Upper lobe of right lung (tissue), 1 donor: ENCODE results near the gene ACO2. TPM values are rescaled to one million over a fixed set of nuclear protein-coding genes. Genes with fewer than 3 reads are reported as not detected.

Source experiments
- ATAC-seq: fragments of 200-7000 bp; cut with Tn5 transposase; one replicate; pipeline ENCODE4 v1.9.1; 2020; ENCODE audit warnings: mild to moderate bottlenecking, moderate library complexity
- DNase-seq: peaks from one replicate; pipeline ENCODE4 v3.0.0-alpha.2; 2020
- H3K27ac ChIP-seq: fragments of 200-600 bp; one replicate; pipeline ENCODE4 v1.8.0; 2022
- H3K27me3 ChIP-seq: fragments of 200-600 bp; one replicate; pipeline ENCODE4 v1.8.0; 2022; ENCODE audit warnings: mild to moderate bottlenecking
- H3K36me3 ChIP-seq: fragments of 200-600 bp; one replicate; pipeline ENCODE4 v1.8.0; 2022
- H3K4me1 ChIP-seq: fragments of 200-600 bp; one replicate; pipeline ENCODE4 v1.8.0; 2022
- H3K4me3 ChIP-seq: fragments of 200-600 bp; one replicate; pipeline ENCODE4 v1.8.0; 2022; ENCODE audit warnings: mild to moderate bottlenecking
- H3K9me3 ChIP-seq: fragments of 200-600 bp; one replicate; pipeline ENCODE4 v1.8.0; 2022
- intact Hi-C: fragments of 100-400 bp; cut with DNase I; formaldehyde crosslinking; loops from one replicate; pipeline ENCODE4 v1.11.0; 2022
- total RNA-seq: library from RNA; stranded (reverse); fragmentation: NEBNext Ultra II Directional; extraction: Animal tissue kit (Norgen Biotek cat#: 25700); gene quantifications from one replicate; pipeline ENCODE4 v1.2.1, GENCODE V29; 2021
- TF ChIP-seq, protein P1 (sequence below): fragments of 200-600 bp; IDR thresholded peaks from one replicate; pipeline ENCODE4 v1.8.0; 2022; ENCODE audit warnings: antibody characterized with exemption
- donor health status: DM: no; HTN: yes; CAD: no; lungs with severe emphysema.

The ACO2 gene
- total RNA-seq, 1 donor from 2014 or later, result 84.1 TPM

DNA sequence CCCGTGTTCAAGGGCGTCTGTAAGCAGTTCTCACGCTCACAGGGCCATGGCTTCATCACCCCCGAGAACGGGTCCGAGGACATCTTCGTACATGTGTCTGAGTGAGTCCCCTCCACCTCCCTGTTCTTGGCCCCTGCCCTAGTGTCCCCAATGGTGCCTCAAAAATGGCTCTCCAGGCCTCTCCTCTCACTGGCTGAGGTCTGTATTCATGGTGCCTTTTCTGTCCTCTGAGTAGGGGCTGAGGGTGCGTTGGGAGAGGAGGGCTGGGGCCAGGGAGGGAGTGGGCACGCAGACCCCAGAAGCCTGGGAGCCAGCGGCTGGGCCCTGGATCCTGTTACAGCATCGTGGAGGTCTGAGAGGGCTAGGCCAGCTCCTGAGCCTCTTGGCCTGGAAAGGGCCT lies 104.8 kb downstream of the ACO2 start:
- Histone ChIP-seq H3K4me1 (no peaks in the 10 kb centered on the region), H3K27me3 (no peaks in the 10 kb centered on the region), H3K4me3 (no peak overlapping the region), H3K36me3 (peaks cover 23% of the 10 kb centered on the region), H3K9me3 (no peaks in the 10 kb centered on the region), H3K27ac (no peak overlapping the region)
- no peak for DNase-seq
- TF ChIP-seq, protein P1, sequence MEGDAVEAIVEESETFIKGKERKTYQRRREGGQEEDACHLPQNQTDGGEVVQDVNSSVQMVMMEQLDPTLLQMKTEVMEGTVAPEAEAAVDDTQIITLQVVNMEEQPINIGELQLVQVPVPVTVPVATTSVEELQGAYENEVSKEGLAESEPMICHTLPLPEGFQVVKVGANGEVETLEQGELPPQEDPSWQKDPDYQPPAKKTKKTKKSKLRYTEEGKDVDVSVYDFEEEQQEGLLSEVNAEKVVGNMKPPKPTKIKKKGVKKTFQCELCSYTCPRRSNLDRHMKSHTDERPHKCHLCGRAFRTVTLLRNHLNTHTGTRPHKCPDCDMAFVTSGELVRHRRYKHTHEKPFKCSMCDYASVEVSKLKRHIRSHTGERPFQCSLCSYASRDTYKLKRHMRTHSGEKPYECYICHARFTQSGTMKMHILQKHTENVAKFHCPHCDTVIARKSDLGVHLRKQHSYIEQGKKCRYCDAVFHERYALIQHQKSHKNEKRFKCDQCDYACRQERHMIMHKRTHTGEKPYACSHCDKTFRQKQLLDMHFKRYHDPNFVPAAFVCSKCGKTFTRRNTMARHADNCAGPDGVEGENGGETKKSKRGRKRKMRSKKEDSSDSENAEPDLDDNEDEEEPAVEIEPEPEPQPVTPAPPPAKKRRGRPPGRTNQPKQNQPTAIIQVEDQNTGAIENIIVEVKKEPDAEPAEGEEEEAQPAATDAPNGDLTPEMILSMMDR, result no peak
- intact Hi-C loops, result no loop called here
- ATAC-seq, result no peak

DNA sequence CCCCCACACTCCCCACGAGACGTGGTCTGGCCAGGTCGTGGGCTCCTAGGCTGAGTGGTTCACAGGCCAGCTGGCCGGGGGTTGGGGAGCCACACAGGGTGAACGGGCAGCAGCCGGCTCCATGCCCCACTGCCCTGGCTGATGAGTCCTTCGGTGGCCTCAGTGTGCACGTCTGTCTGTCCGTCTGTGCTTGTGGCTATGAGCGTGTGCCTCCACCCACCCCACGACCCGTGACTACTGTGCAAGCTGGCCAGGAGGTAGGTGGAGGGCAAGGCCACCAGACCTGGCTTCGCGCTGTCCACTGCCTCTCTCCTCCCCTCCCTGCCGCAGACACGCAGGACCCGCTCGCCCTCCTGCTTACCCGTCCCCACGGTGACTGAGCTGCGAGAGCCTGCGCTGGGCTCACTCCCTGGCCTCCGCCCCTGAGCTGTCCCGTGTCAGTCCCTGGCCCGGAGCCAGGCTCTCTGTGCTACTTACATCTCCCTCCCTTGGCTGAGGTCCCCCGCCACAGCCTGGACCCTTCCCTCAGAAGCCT lies 106.0 kb downstream of the ACO2 start:
- ATAC-seq (peak; percentile 7), DNase-seq (peak; percentile 73)
- intact Hi-C loops, result no loop called here
- Histone ChIP-seq H3K4me1 (no peaks in the 10 kb centered on the region), H3K27me3 (no peaks in the 10 kb centered on the region), H3K9me3 (no peaks in the 10 kb centered on the region), H3K4me3 (no peak overlapping the region), H3K27ac (peak overlapping the region; percentile 6), H3K36me3 (peaks cover 31% of the 10 kb centered on the region)
- TF ChIP-seq, protein P1, result no peak

DNA sequence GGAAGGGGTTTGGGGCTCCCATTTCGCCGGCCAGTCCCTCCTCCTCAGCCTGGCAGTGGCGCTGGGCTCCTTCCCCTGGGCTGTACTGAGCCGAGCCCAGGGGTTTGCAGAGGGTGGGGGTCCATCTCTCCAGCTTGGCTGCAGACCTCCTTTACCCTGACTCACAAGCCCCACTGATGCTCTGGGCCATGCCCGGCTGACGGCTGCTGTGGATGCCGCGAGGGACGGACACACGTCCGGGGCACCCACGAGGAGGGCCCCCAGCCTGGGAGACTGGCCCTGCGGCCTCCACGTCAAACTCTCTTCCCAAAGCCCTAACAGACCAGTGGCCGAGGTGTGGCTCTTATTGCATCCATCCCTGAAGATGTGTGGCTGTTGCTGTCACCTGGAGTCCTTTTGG lies 106.6 kb downstream of the ACO2 start:
- TF ChIP-seq, protein P1, result no peak
- Histone ChIP-seq H3K4me1 (no peaks in the 10 kb centered on the region), H3K27ac (no peak overlapping the region), H3K36me3 (peaks cover 31% of the 10 kb centered on the region), H3K27me3 (no peaks in the 10 kb centered on the region), H3K4me3 (no peak overlapping the region), H3K9me3 (no peaks in the 10 kb centered on the region)
- intact Hi-C loops, result no loop called here
- ATAC-seq, result no peak
- no peak for DNase-seq

DNA sequence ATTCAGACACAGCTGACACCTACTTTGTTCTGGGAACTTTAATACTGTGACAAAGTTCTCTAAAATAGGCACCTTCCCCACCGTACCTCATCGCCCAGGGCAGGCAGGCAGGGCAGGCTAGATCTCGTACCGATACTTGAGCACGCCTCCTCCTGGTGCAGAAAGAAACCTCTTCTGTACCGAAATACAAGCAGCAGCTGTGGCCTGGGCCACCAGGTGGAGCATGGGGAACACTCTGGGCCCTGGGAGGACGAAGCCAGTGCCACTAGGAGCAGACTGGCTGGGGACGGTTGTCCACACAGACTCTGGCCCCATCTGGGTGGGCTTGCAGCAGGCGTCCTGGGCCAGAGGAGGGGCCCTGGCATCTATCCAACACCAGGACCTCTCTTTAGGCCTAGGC lies 108.0 kb downstream of the ACO2 start:
- no peak for DNase-seq
- intact Hi-C loops, result no loop called here
- TF ChIP-seq, protein P1, result peak; percentile 35

DNA sequence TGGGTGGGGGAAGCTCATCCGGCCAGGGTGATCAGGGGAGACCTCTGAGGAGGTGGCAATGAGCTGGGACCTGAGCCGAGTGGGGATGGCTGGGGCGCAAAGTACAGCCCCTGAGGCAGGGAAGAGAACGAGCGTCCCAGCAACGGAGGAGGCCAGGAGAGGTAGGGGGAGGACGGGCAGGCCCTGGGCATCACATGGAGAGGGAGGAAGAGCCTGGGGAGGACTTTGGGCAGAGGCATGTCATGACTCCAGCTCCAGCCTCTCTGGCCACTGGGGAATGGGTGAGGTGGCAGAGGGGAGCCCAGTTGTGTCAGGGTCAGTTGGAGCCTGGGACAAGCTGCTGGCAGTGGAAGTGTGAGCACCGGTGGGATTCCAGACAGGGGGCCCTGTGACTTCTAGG lies 109.2 kb downstream of the ACO2 start:
- intact Hi-C loops, result no loop called here
- H3K27me3 ChIP-seq, result no peaks in the 10 kb centered on the region
- H3K36me3 ChIP-seq, result peaks cover 50% of the 10 kb centered on the region
- TF ChIP-seq, protein P1, result no peak
- no peaks in the 10 kb centered on the region for H3K4me1 ChIP-seq
- no peak overlapping the region for H3K4me3 ChIP-seq
- H3K9me3 ChIP-seq, result no peaks in the 10 kb centered on the region
- DNase-seq, result no peak
- no peak for ATAC-seq
- H3K27ac ChIP-seq, result no peak overlapping the region

More for the DNA sequence above, 108.0 kb downstream of the ACO2 start:
- ATAC-seq, result peak; percentile 30
- Histone ChIP-seq H3K27ac (no peak overlapping the region), H3K9me3 (no peaks in the 10 kb centered on the region), H3K36me3 (peaks cover 38% of the 10 kb centered on the region), H3K27me3 (no peaks in the 10 kb centered on the region), H3K4me3 (no peak overlapping the region), H3K4me1 (no peaks in the 10 kb centered on the region)

Other genes with a start within 250 kb of the ACO2 start
- 3.4 TPM for gene CHADL, start 228.2 kb upstream of the ACO2 start, total RNA-seq
- gene RANGAP1, start 182.9 kb upstream of the ACO2 start, total RNA-seq, result 48.0 TPM
- gene ZC3H7B, start 167.6 kb upstream of the ACO2 start, total RNA-seq, result 70.3 TPM
- gene TEF, start 87.2 kb upstream of the ACO2 start, total RNA-seq, result 45.6 TPM
- 47.7 TPM for gene TOB2, start 22.3 kb upstream of the ACO2 start, total RNA-seq
- gene PHF5A, start 425 bp upstream of the ACO2 start, total RNA-seq, result 32.9 TPM
- gene POLR3H, start 75.4 kb downstream of the ACO2 start, total RNA-seq, result 43.7 TPM
- gene CSDC2, start 91.9 kb downstream of the ACO2 start, total RNA-seq, result 6.3 TPM
- 44.4 TPM for gene PMM1, start 120.7 kb downstream of the ACO2 start, total RNA-seq
- gene DESI1, start 151.9 kb downstream of the ACO2 start, total RNA-seq, result 29.5 TPM
- gene XRCC6, start 152.2 kb downstream of the ACO2 start, total RNA-seq, result 160 TPM
- gene SNU13, start 219.8 kb downstream of the ACO2 start, total RNA-seq, result 111 TPM
- gene MEI1, start 230.4 kb downstream of the ACO2 start, total RNA-seq, result 2.3 TPM